ENCODE results near the gene NLRP3.

The NLRP3 gene

GRCh38 chr1:247451388-247452010 lies 35.5 kb downstream of the NLRP3 start:
- H4K5ac ChIP-seq (ENCODE audit: low read length) = no peak overlapping the region
- no peaks in the 10 kb centered on the region for H3K36me3 ChIP-seq (ENCODE audit: control insufficient read depth, insufficient read depth, low read length)
- no peak overlapping the region for H3K9ac ChIP-seq (ENCODE audit: low read length)
- H3K4me2 ChIP-seq (ENCODE audit: low read length) = no peak overlapping the region
- no peaks in the 10 kb centered on the region for H3K79me1 ChIP-seq (ENCODE audit: low read length)
- H2BK5ac ChIP-seq (ENCODE audit: low read length) = no peak overlapping the region
- no peak overlapping the region for H4K8ac ChIP-seq (ENCODE audit: low read depth, low read length)
- H2BK15ac ChIP-seq (replicated peaks; ENCODE audit: low read depth) = no peak overlapping the region
- no peaks in the 10 kb centered on the region for H3K27me3 ChIP-seq (ENCODE audit: insufficient read depth, low read length, poor library complexity)
- H3K56ac ChIP-seq (ENCODE audit: low read length) = no peak overlapping the region
- H2AK5ac ChIP-seq (ENCODE audit: low read length) = no peak overlapping the region
- no CpG with 5 or more reads among the region's 23 CpGs for WGBS (ENCODE audit: extremely low coverage, insufficient coverage, low lambda C conversion rate)
- no peak overlapping the region for H3K23ac ChIP-seq (ENCODE audit: low read length)
- H3K4me1 ChIP-seq (ENCODE audit: control insufficient read depth, low read depth, low read length) = no peaks in the 10 kb centered on the region
- H3K4ac ChIP-seq (ENCODE audit: low read depth, low read length) = no peak overlapping the region
- H3K79me2 ChIP-seq (ENCODE audit: control insufficient read depth, insufficient read depth, low read length) = no peaks in the 10 kb centered on the region
- no peak overlapping the region for H3K27ac ChIP-seq (ENCODE audit: low read depth, low read length)
- H3K4me3 ChIP-seq (ENCODE audit: low read length) = no peak overlapping the region
- H3K18ac ChIP-seq (ENCODE audit: low read length) = no peak overlapping the region
- no peak overlapping the region for H2BK120ac ChIP-seq (ENCODE audit: low read depth, low read length)
- DNase-seq = no peak

GRCh38 chr1:247452447-247453039 lies 36.6 kb downstream of the NLRP3 start:
- no peak overlapping the region for H3K18ac ChIP-seq (ENCODE audit: low read length)
- H3K23ac ChIP-seq (ENCODE audit: low read length) = no peak overlapping the region
- no peak overlapping the region for H3K4me2 ChIP-seq (ENCODE audit: low read length)
- no peak overlapping the region for H3K9ac ChIP-seq (ENCODE audit: low read length)
- DNase-seq = no peak
- no peak overlapping the region for H2BK5ac ChIP-seq (ENCODE audit: low read length)
- H3K56ac ChIP-seq (ENCODE audit: low read length) = no peak overlapping the region
- no peak overlapping the region for H2BK120ac ChIP-seq (ENCODE audit: low read depth, low read length)
- no peaks in the 10 kb centered on the region for H3K36me3 ChIP-seq (ENCODE audit: control insufficient read depth, insufficient read depth, low read length)
- H4K8ac ChIP-seq (ENCODE audit: low read depth, low read length) = no peak overlapping the region
- H3K79me1 ChIP-seq (ENCODE audit: low read length) = no peaks in the 10 kb centered on the region
- no peaks in the 10 kb centered on the region for H3K27me3 ChIP-seq (ENCODE audit: insufficient read depth, low read length, poor library complexity)
- H3K4me3 ChIP-seq (ENCODE audit: low read length) = no peak overlapping the region
- H3K4ac ChIP-seq (ENCODE audit: low read depth, low read length) = no peak overlapping the region
- no peak overlapping the region for H4K5ac ChIP-seq (ENCODE audit: low read length)
- no peak overlapping the region for H2AK5ac ChIP-seq (ENCODE audit: low read length)
- H3K79me2 ChIP-seq (ENCODE audit: control insufficient read depth, insufficient read depth, low read length) = no peaks in the 10 kb centered on the region
- no peak overlapping the region for H3K27ac ChIP-seq (ENCODE audit: low read depth, low read length)
- no CpG with 5 or more reads among the region's 12 CpGs for WGBS (ENCODE audit: extremely low coverage, insufficient coverage, low lambda C conversion rate)
- no peak overlapping the region for H2BK15ac ChIP-seq (replicated peaks; ENCODE audit: low read depth)
- H3K4me1 ChIP-seq (ENCODE audit: control insufficient read depth, low read depth, low read length) = no peaks in the 10 kb centered on the region

GRCh38 chr1:247453245-247453644 lies 37.3 kb downstream of the NLRP3 start:
- no peak for DNase-seq
- H2BK120ac ChIP-seq (ENCODE audit: low read depth, low read length) = no peak overlapping the region
- no peak overlapping the region for H3K9ac ChIP-seq (ENCODE audit: low read length)
- H3K18ac ChIP-seq (ENCODE audit: low read length) = no peak overlapping the region
- H3K4me2 ChIP-seq (ENCODE audit: low read length) = no peak overlapping the region
- no peak overlapping the region for H3K27ac ChIP-seq (ENCODE audit: low read depth, low read length)
- H3K79me1 ChIP-seq (ENCODE audit: low read length) = no peaks in the 10 kb centered on the region
- H4K8ac ChIP-seq (ENCODE audit: low read depth, low read length) = no peak overlapping the region
- WGBS (ENCODE audit: extremely low coverage, insufficient coverage, low lambda C conversion rate) = no CpG with 5 or more reads among the region's 4 CpGs
- H2BK15ac ChIP-seq (replicated peaks; ENCODE audit: low read depth) = no peak overlapping the region
- no peak overlapping the region for H3K4me3 ChIP-seq (ENCODE audit: low read length)
- no peaks in the 10 kb centered on the region for H3K4me1 ChIP-seq (ENCODE audit: control insufficient read depth, low read depth, low read length)
- no peak overlapping the region for H4K5ac ChIP-seq (ENCODE audit: low read length)
- H2BK5ac ChIP-seq (ENCODE audit: low read length) = no peak overlapping the region
- no peak overlapping the region for H3K23ac ChIP-seq (ENCODE audit: low read length)
- H3K79me2 ChIP-seq (ENCODE audit: control insufficient read depth, insufficient read depth, low read length) = no peaks in the 10 kb centered on the region
- H3K36me3 ChIP-seq (ENCODE audit: control insufficient read depth, insufficient read depth, low read length) = no peaks in the 10 kb centered on the region
- no peaks in the 10 kb centered on the region for H3K27me3 ChIP-seq (ENCODE audit: insufficient read depth, low read length, poor library complexity)
- H2AK5ac ChIP-seq (ENCODE audit: low read length) = no peak overlapping the region
- H3K4ac ChIP-seq (ENCODE audit: low read depth, low read length) = no peak overlapping the region
- H3K56ac ChIP-seq (ENCODE audit: low read length) = no peak overlapping the region

GRCh38 chr1:247453997-247454396 lies 38.0 kb downstream of the NLRP3 start:
- Histone ChIP-seq H3K9ac (ENCODE audit: low read length) (no peak overlapping the region), H3K4me3 (ENCODE audit: low read length) (no peak overlapping the region), H3K79me1 (ENCODE audit: low read length) (no peaks in the 10 kb centered on the region), H3K56ac (ENCODE audit: low read length) (no peak overlapping the region), H2BK15ac (replicated peaks; ENCODE audit: low read depth) (no peak overlapping the region), H3K79me2 (ENCODE audit: control insufficient read depth, insufficient read depth, low read length) (no peaks in the 10 kb centered on the region), H2BK120ac (ENCODE audit: low read depth, low read length) (no peak overlapping the region), H3K23ac (ENCODE audit: low read length) (no peak overlapping the region), H2BK5ac (ENCODE audit: low read length) (no peak overlapping the region), H4K5ac (ENCODE audit: low read length) (no peak overlapping the region), H3K4me1 (ENCODE audit: control insufficient read depth, low read depth, low read length) (no peaks in the 10 kb centered on the region), H3K18ac (ENCODE audit: low read length) (no peak overlapping the region), H3K27me3 (ENCODE audit: insufficient read depth, low read length, poor library complexity) (no peaks in the 10 kb centered on the region), H3K27ac (ENCODE audit: low read depth, low read length) (no peak overlapping the region), H2AK5ac (ENCODE audit: low read length) (no peak overlapping the region), H3K4ac (ENCODE audit: low read depth, low read length) (no peak overlapping the region), H3K36me3 (ENCODE audit: control insufficient read depth, insufficient read depth, low read length) (no peaks in the 10 kb centered on the region), H4K8ac (ENCODE audit: low read depth, low read length) (no peak overlapping the region), H3K4me2 (ENCODE audit: low read length) (no peak overlapping the region)
- DNase-seq = no peak
- no CpG with 5 or more reads among the region's 11 CpGs for WGBS (ENCODE audit: extremely low coverage, insufficient coverage, low lambda C conversion rate)

GRCh38 chr1:247456021-247456420 lies 40.0 kb downstream of the NLRP3 start:
- Histone ChIP-seq H3K27me3 (ENCODE audit: insufficient read depth, low read length, poor library complexity) (no peaks in the 10 kb centered on the region), H3K18ac (ENCODE audit: low read length) (no peak overlapping the region), H3K56ac (ENCODE audit: low read length) (no peak overlapping the region), H2BK5ac (ENCODE audit: low read length) (no peak overlapping the region), H3K27ac (ENCODE audit: low read depth, low read length) (no peak overlapping the region), H3K36me3 (ENCODE audit: control insufficient read depth, insufficient read depth, low read length) (no peaks in the 10 kb centered on the region), H2BK15ac (replicated peaks; ENCODE audit: low read depth) (no peak overlapping the region), H3K4me2 (ENCODE audit: low read length) (no peak overlapping the region), H4K8ac (ENCODE audit: low read depth, low read length) (no peak overlapping the region), H3K4me1 (ENCODE audit: control insufficient read depth, low read depth, low read length) (no peaks in the 10 kb centered on the region), H2BK120ac (ENCODE audit: low read depth, low read length) (no peak overlapping the region), H4K5ac (ENCODE audit: low read length) (no peak overlapping the region), H3K23ac (ENCODE audit: low read length) (no peak overlapping the region), H3K79me2 (ENCODE audit: control insufficient read depth, insufficient read depth, low read length) (no peaks in the 10 kb centered on the region), H3K4ac (ENCODE audit: low read depth, low read length) (no peak overlapping the region), H2AK5ac (ENCODE audit: low read length) (no peak overlapping the region), H3K79me1 (ENCODE audit: low read length) (no peaks in the 10 kb centered on the region), H3K4me3 (ENCODE audit: low read length) (no peak overlapping the region), H3K9ac (ENCODE audit: low read length) (no peak overlapping the region)
- no CpG with 5 or more reads among the region's 4 CpGs for WGBS (ENCODE audit: extremely low coverage, insufficient coverage, low lambda C conversion rate)
- no peak for DNase-seq

Measured in mesendoderm (in vitro differentiated cells).